Ishikawa (cell line): ENCODE measurements around the gene KCNG2.

Experiments used
- CEBPB ChIP-seq: IDR thresholded peaks from 2 replicates; pipeline ENCODE4 v1.6.1; 2012
- EGR1 ChIP-seq: IDR thresholded peaks from 2 replicates; pipeline ENCODE4 v1.6.1; 2012
- EP300 ChIP-seq: IDR thresholded peaks from 2 replicates; pipeline ENCODE4 v1.6.1; 2012; ENCODE audit warnings: borderline replicate concordance
- FOXM1 ChIP-seq: IDR thresholded peaks from 2 replicates; pipeline ENCODE4 v1.6.1; 2012; ENCODE audit warnings: low read depth, borderline replicate concordance
- RAD21 ChIP-seq: IDR thresholded peaks from 2 replicates; pipeline ENCODE4 v1.6.1; 2012; ENCODE audit warnings: low read depth
- TAF1 ChIP-seq: IDR thresholded peaks from 2 replicates; pipeline ENCODE4 v1.6.1; 2012; ENCODE audit warnings: low read depth, mild to moderate bottlenecking
- YY1 ChIP-seq: IDR thresholded peaks from 2 replicates; pipeline ENCODE4 v1.6.1; 2012; ENCODE audit warnings: low read depth
- TF ChIP-seq, protein P1 (sequence below): IDR thresholded peaks from 2 replicates; pipeline ENCODE4 v1.6.1; 2012
- TF ChIP-seq, protein P2 (sequence below): IDR thresholded peaks from 2 replicates; pipeline ENCODE4 v1.6.1; 2012; ENCODE audit warnings: low read depth, mild to moderate bottlenecking

DNA sequence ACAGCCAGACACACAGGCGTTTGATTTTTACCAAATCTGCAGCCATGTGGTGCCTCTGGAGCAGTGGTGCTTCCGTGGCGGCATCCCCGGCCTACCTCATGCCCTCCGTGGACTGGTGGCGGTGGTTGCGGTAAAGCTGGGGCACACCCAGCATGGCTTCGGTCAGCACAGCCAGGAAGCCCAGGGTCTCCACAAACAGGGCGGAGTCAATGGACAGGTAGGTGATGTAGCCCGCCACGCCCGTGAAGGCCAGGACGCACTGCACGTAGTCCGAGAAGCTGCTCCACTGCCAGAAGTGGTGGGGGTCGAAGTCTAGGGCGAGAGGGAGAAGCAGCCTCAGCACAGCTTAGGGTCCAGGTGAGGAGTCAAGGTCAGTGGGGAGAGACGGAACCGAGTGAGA lies 121.4 kb downstream of the KCNG2 start:
- TF ChIP-seq TAF1, result no peak
- TF ChIP-seq, protein P1, sequence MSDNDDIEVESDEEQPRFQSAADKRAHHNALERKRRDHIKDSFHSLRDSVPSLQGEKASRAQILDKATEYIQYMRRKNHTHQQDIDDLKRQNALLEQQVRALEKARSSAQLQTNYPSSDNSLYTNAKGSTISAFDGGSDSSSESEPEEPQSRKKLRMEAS, result no peak
- TF ChIP-seq YY1, result no peak
- TF ChIP-seq, protein P2, sequence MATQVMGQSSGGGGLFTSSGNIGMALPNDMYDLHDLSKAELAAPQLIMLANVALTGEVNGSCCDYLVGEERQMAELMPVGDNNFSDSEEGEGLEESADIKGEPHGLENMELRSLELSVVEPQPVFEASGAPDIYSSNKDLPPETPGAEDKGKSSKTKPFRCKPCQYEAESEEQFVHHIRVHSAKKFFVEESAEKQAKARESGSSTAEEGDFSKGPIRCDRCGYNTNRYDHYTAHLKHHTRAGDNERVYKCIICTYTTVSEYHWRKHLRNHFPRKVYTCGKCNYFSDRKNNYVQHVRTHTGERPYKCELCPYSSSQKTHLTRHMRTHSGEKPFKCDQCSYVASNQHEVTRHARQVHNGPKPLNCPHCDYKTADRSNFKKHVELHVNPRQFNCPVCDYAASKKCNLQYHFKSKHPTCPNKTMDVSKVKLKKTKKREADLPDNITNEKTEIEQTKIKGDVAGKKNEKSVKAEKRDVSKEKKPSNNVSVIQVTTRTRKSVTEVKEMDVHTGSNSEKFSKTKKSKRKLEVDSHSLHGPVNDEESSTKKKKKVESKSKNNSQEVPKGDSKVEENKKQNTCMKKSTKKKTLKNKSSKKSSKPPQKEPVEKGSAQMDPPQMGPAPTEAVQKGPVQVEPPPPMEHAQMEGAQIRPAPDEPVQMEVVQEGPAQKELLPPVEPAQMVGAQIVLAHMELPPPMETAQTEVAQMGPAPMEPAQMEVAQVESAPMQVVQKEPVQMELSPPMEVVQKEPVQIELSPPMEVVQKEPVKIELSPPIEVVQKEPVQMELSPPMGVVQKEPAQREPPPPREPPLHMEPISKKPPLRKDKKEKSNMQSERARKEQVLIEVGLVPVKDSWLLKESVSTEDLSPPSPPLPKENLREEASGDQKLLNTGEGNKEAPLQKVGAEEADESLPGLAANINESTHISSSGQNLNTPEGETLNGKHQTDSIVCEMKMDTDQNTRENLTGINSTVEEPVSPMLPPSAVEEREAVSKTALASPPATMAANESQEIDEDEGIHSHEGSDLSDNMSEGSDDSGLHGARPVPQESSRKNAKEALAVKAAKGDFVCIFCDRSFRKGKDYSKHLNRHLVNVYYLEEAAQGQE, result no peak
- no peak for TF ChIP-seq EP300
- no peak for TF ChIP-seq RAD21
- no peak for TF ChIP-seq CEBPB
- no peak for TF ChIP-seq FOXM1
- TF ChIP-seq EGR1, result no peak
